ENCODE measurements around the gene HLCS. TPM values are rescaled to one million over a fixed set of nuclear protein-coding genes. Genes with fewer than 3 reads are reported as not detected.

The HLCS gene
- polyA plus RNA-seq, 1 of the 3 experiments (the other 2 are of a cell fraction): 13.0 TPM

GRCh38 chr21:36889401-36889800, 77.1 kb downstream of the HLCS start:
- H3K9ac ChIP-seq: no peak overlapping the region
- no peaks in the 10 kb centered on the region for H3K79me2 ChIP-seq (ENCODE audit: insufficient read depth)
- no peak overlapping the region for H3K4me3 ChIP-seq (ENCODE audit: low read depth in 2 of 2, low read length in 1 of 2)
- WGBS (ENCODE audit: low lambda C conversion rate): 75% methylated on average over 2 of the region's 2 CpGs
- peaks cover 4% of the 10 kb centered on the region in 2 experiments; a peak in 3 of 4 replicates for H3K4me1 ChIP-seq (ENCODE audit: control insufficient read depth in 1 of 2, insufficient read depth in 2 of 2, low read depth in 1 of 2, low read length in 1 of 2)
- H3K4me2 ChIP-seq: no peak overlapping the region
- no peaks in the 10 kb centered on the region for H3K9me3 ChIP-seq
- TF ChIP-seq RFX5 (IDR thresholded peaks at IDR 0.05; ENCODE audit: low read length) (no peak), EZH2phosphoT487 (IDR thresholded peaks at IDR 0.05; ENCODE audit: borderline replicate concordance, low read depth) (no peak), ZBTB33 (IDR thresholded peaks at IDR 0.05; ENCODE audit: borderline replicate concordance, low read depth) (no peak), REST (IDR thresholded peaks at IDR 0.05; ENCODE audit: low read depth, low read length) (no peak), CHD2 (IDR thresholded peaks at IDR 0.05; ENCODE audit: low read length, partially characterized antibody) (no peak), FOSL2 (IDR thresholded peaks at IDR 0.05; ENCODE audit: borderline replicate concordance, low read depth) (no peak), SIN3A (IDR thresholded peaks at IDR 0.05; ENCODE audit: borderline replicate concordance, low read depth, low read length) (no peak), YY1 (IDR thresholded peaks at IDR 0.05; ENCODE audit: low read depth) (no peak), RXRA (IDR thresholded peaks at IDR 0.05; ENCODE audit: borderline replicate concordance, low read depth) (no peak), SMC3 (IDR thresholded peaks at IDR 0.05; ENCODE audit: low read depth, low read length) (no peak), POLR2AphosphoS5 (IDR thresholded peaks at IDR 0.05; ENCODE audit: low read depth, low read length) (no peak), MXI1 (IDR thresholded peaks at IDR 0.05; ENCODE audit: low read depth, low read length) (no peak), NFIC (IDR thresholded peaks at IDR 0.05; ENCODE audit: borderline replicate concordance) (no peak), EP300 (IDR thresholded peaks at IDR 0.05; ENCODE audit: borderline replicate concordance in 1 of 2, low read depth in 1 of 2, low read length in 1 of 2) (no peak), NRF1 (IDR thresholded peaks at IDR 0.05; ENCODE audit: low read depth, low read length) (no peak), FOXJ3 (CRISPR knock-in tag; IDR thresholded peaks at IDR 0.05) (no peak), RAD21 (IDR thresholded peaks at IDR 0.05; ENCODE audit: low read length) (no peak), TAF1 (IDR thresholded peaks at IDR 0.05; ENCODE audit: borderline replicate concordance, low read depth, low read length) (no peak)
- TF ChIP-seq, protein P1, sequence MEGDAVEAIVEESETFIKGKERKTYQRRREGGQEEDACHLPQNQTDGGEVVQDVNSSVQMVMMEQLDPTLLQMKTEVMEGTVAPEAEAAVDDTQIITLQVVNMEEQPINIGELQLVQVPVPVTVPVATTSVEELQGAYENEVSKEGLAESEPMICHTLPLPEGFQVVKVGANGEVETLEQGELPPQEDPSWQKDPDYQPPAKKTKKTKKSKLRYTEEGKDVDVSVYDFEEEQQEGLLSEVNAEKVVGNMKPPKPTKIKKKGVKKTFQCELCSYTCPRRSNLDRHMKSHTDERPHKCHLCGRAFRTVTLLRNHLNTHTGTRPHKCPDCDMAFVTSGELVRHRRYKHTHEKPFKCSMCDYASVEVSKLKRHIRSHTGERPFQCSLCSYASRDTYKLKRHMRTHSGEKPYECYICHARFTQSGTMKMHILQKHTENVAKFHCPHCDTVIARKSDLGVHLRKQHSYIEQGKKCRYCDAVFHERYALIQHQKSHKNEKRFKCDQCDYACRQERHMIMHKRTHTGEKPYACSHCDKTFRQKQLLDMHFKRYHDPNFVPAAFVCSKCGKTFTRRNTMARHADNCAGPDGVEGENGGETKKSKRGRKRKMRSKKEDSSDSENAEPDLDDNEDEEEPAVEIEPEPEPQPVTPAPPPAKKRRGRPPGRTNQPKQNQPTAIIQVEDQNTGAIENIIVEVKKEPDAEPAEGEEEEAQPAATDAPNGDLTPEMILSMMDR (IDR thresholded peaks at IDR 0.05): no peak
- DNase-seq: no peak
- H3K27me3 ChIP-seq (ENCODE audit: insufficient read depth): no peaks in the 10 kb centered on the region
- no peak overlapping the region for H2AFZ ChIP-seq (ENCODE audit: low read depth)
- peaks cover 0 to 1% of the 10 kb centered on the region in 2 experiments for H3K36me3 ChIP-seq (replicated peaks in 1 of 2; ENCODE audit: control insufficient read depth in 1 of 2, insufficient read depth in 2 of 2, low read length in 1 of 2)
- CTCF ChIA-PET: interaction anchor here (1.3 to 1.6 kb wide), 2 partner anchors 40 to 141 kb away, joined by 3 read pairs; no protein-coding TSS in a partner anchor
- no peak overlapping the region for H3K27ac ChIP-seq (ENCODE audit: low read depth in 2 of 2, low read length in 1 of 2)
- no peaks in the 10 kb centered on the region for H4K20me1 ChIP-seq (ENCODE audit: insufficient read depth)
- POLR2A ChIA-PET: no interaction called here
- no peaks in the 10 kb centered on the region for H3K9me2 ChIP-seq
- no peaks in the 10 kb centered on the region for H3F3A ChIP-seq (replicated peaks; ENCODE audit: insufficient read depth)
